ENCODE measurements around the gene ZNF780B.

The ZNF780B gene

GRCh38 chr19:40035996-40036395 lies 20.0 kb downstream of the ZNF780B start:
- DNase-seq: no peak

GRCh38 chr19:40033989-40034560 lies 22.0 kb downstream of the ZNF780B start:
- no peak for DNase-seq

GRCh38 chr19:40026597-40026970 lies 29.4 kb downstream of the ZNF780B start:
- no peak for DNase-seq

GRCh38 chr19:40025938-40026596 lies 30.0 kb downstream of the ZNF780B start:
- no peak for DNase-seq

GRCh38 chr19:40023969-40024368 lies 32.1 kb downstream of the ZNF780B start:
- no peak for DNase-seq

GRCh38 chr19:40013991-40014390 lies 42.0 kb downstream of the ZNF780B start:
- no peak for DNase-seq

- DNase-seq: no peak
Observed at GRCh38 chr19:40009674-40010073, 46.4 kb downstream of the ZNF780B start.

- no peak for DNase-seq
Observed at GRCh38 chr19:40006273-40006691, 49.7 kb downstream of the ZNF780B start.

GRCh38 chr19:40005691-40006272 lies 50.2 kb downstream of the ZNF780B start:
- no peak for DNase-seq

- no peak for DNase-seq
Observed at GRCh38 chr19:39998501-39998900, 57.5 kb downstream of the ZNF780B start.

GRCh38 chr19:39997638-39998216 lies 58.3 kb downstream of the ZNF780B start:
- DNase-seq: no peak

GRCh38 chr19:39996811-39997637 lies 59.0 kb downstream of the ZNF780B start, which contains the start of gene ZNF546:
ZNF546 (plus strand) TSS chr19:39997060; CDS start chr19:39998327, 1,267 bp downstream.
- peak; percentile 89 for DNase-seq

- DNase-seq: no peak
Observed at GRCh38 chr19:39996218-39996810, 59.7 kb downstream of the ZNF780B start.

GRCh38 chr19:39995794-39996193 lies 60.2 kb downstream of the ZNF780B start:
- DNase-seq: no peak

GRCh38 chr19:39994361-39994760 lies 61.7 kb downstream of the ZNF780B start:
- DNase-seq: no peak

- DNase-seq: no peak
Observed at GRCh38 chr19:39993605-39994004, 62.4 kb downstream of the ZNF780B start.

- DNase-seq: no peak
Observed at GRCh38 chr19:39987596-39987995, 68.4 kb downstream of the ZNF780B start.

- no peak for DNase-seq
Observed at GRCh38 chr19:39987167-39987566, 68.9 kb downstream of the ZNF780B start.

- DNase-seq: no peak
Observed at GRCh38 chr19:39986643-39987042, 69.4 kb downstream of the ZNF780B start.

GRCh38 chr19:39983695-39984300 lies 72.2 kb downstream of the ZNF780B start:
- DNase-seq: no peak

GRCh38 chr19:39982883-39983282 lies 73.1 kb downstream of the ZNF780B start:
- no peak for DNase-seq
